Mucosa of stomach (tissue), 1 donor: Measurements from ENCODE around the gene SERPINB12.

Source experiments
- H3K27me3 ChIP-seq: one replicate; pipeline ENCODE4 v1.7.0; 2013; ENCODE audit warnings: mild to moderate bottlenecking, low read length; ENCODE audit not compliant: control insufficient read depth, insufficient read depth
- H3K36me3 ChIP-seq: one replicate; pipeline ENCODE4 v1.7.0; 2013; ENCODE audit warnings: low read length; ENCODE audit not compliant: control insufficient read depth, insufficient read depth
- H3K4me1 ChIP-seq: one replicate; pipeline ENCODE4 v1.7.0; 2013; ENCODE audit warnings: mild to moderate bottlenecking, low read length; ENCODE audit not compliant: control insufficient read depth, insufficient read depth
- H3K4me3 ChIP-seq: one replicate; pipeline ENCODE4 v1.7.0; 2013; ENCODE audit warnings: low read length
- H3K9ac ChIP-seq: one replicate; pipeline ENCODE4 v1.7.0; 2013; ENCODE audit warnings: mild to moderate bottlenecking, low read length, moderate library complexity
- H3K9me3 ChIP-seq: one replicate; pipeline ENCODE4 v1.7.0; 2013; ENCODE audit warnings: mild to moderate bottlenecking, low read length, moderate library complexity; ENCODE audit not compliant: control insufficient read depth
- donor health status: Pancreatic carcinoma.

Gene SERPINB12, protein sequence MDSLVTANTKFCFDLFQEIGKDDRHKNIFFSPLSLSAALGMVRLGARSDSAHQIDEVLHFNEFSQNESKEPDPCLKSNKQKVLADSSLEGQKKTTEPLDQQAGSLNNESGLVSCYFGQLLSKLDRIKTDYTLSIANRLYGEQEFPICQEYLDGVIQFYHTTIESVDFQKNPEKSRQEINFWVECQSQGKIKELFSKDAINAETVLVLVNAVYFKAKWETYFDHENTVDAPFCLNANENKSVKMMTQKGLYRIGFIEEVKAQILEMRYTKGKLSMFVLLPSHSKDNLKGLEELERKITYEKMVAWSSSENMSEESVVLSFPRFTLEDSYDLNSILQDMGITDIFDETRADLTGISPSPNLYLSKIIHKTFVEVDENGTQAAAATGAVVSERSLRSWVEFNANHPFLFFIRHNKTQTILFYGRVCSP

GRCh38 chr18:63542069-63542468 lies at the start of gene SERPINB12:
TSS of gene SERPINB12 (plus strand) at chr18:63542369. CDS start at chr18:63556160, 13,791 bp downstream.
- H3K9me3 ChIP-seq = no peaks in the 10 kb centered on the region
- no peaks in the 10 kb centered on the region for H3K4me1 ChIP-seq
- no peaks in the 10 kb centered on the region for H3K36me3 ChIP-seq
- H3K27me3 ChIP-seq = no peaks in the 10 kb centered on the region
- no peak within 1 kb of the TSS for H3K9ac ChIP-seq
- H3K4me3 ChIP-seq = no peak within 1 kb of the TSS

DNA sequence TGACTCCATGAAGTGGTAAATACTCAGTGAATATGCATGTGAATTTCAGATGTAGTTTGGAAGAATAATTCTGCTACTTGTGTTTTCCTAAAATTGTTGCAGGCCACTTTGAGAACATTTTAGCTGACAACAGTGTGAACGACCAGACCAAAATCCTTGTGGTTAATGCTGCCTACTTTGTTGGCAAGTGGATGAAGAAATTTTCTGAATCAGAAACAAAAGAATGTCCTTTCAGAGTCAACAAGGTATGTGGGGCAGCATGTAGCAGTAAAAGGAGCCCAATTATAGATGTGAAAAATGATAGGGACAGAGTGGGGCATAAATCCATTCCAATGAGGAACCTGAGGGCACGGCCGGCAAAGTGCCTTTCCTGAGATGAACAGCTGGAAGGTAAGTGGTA lies 49.3 kb upstream of the SERPINB12 start:
- H3K4me3 ChIP-seq = no peak overlapping the region
- no peaks in the 10 kb centered on the region for H3K36me3 ChIP-seq
- no peak overlapping the region for H3K9ac ChIP-seq
- H3K9me3 ChIP-seq = no peaks in the 10 kb centered on the region
- peaks cover 14% of the 10 kb centered on the region for H3K4me1 ChIP-seq
- no peaks in the 10 kb centered on the region for H3K27me3 ChIP-seq

DNA sequence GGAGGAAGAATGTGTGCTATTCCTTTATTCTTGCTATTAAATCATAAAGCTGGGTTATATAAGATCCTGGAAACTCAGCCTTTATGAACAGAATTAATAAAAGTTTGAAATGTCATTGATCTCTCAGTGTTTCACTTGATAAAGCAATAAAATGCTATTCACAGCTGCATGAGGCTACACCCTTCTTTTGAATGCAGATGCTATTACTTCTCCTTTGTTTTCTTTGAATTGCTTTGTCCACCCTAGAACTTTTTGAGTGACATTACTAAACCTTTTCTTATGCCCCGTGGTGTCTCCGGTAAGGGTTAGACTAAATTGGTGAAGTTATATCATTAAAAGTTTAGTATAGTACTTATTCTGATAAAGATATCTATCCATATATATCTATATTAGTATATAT lies 46.5 kb upstream of the SERPINB12 start:
- Histone ChIP-seq H3K36me3 (no peaks in the 10 kb centered on the region), H3K9ac (no peak overlapping the region), H3K4me1 (peaks cover 14% of the 10 kb centered on the region), H3K9me3 (no peaks in the 10 kb centered on the region), H3K27me3 (no peaks in the 10 kb centered on the region), H3K4me3 (no peak overlapping the region)

DNA sequence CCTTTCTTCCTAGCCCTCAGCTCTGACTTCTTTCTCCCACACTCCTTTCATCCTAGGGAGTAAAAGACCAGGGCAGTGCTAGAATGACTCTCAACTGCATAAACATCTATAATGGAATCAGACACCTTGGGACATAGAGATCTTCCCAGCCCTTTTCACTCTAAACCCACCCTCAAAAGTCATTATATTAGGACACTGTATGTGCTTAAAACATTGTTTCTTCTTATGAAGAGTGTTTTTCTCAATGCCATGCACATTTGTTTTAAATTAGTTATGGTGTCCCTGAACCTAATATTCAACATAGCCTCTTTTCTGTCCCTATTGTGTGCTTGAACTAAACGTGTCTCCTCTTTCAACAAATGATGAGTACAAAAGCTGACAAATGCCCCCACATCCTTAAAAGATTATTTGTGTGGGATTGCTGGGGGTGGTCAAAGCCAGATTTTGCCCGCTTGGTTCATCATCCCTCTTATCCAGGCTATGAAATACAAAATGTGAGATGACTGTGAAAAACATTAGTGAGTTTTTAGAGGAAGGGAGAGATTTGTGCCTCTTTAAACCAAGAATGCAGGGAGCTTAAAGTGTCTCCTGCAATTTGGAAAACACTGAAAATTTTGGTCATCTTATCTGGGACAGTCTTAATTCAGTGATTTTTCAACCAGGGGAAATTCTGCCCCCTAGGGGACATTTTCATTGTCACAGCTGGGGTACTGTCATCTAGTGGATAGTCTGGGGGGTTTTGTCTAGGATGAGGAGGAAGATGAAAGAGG lies 36.4 kb upstream of the SERPINB12 start:
- Histone ChIP-seq H3K9me3 (no peaks in the 10 kb centered on the region), H3K4me1 (no peaks in the 10 kb centered on the region), H3K36me3 (no peaks in the 10 kb centered on the region)

DNA sequence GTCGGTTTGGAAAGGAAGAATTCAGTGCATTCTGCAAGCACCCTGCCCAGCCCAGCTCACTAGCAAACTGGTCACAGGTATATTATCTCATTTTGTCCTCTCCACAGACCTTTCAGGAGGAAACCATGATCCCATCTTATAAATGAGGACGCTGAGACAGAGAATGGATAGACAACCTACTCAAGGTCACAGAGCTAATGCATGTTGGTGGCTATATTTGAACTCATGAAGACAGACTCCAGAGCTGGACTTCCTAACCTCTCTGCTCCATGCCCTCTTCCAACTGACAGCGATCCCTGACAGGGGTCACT lies 35.9 kb upstream of the SERPINB12 start:
- H3K36me3 ChIP-seq = no peaks in the 10 kb centered on the region
- H3K27me3 ChIP-seq = no peaks in the 10 kb centered on the region
- no peaks in the 10 kb centered on the region for H3K9me3 ChIP-seq
- H3K9ac ChIP-seq = no peak overlapping the region
- no peak overlapping the region for H3K4me3 ChIP-seq
- H3K4me1 ChIP-seq = no peaks in the 10 kb centered on the region

More for the DNA sequence above, 36.4 kb upstream of the SERPINB12 start:
- no peaks in the 10 kb centered on the region for H3K27me3 ChIP-seq
- no peak overlapping the region for H3K9ac ChIP-seq
- no peak overlapping the region for H3K4me3 ChIP-seq

- Histone ChIP-seq H3K4me3 (no peak overlapping the region), H3K27me3 (no peaks in the 10 kb centered on the region), H3K9me3 (no peaks in the 10 kb centered on the region), H3K4me1 (no peaks in the 10 kb centered on the region), H3K9ac (no peak overlapping the region), H3K36me3 (no peaks in the 10 kb centered on the region)
Observed at GRCh38 chr18:63508596-63508995, 33.6 kb upstream of the SERPINB12 start.

- Histone ChIP-seq H3K4me3 (no peak overlapping the region), H3K36me3 (no peaks in the 10 kb centered on the region), H3K27me3 (no peaks in the 10 kb centered on the region), H3K9ac (no peak overlapping the region), H3K9me3 (no peaks in the 10 kb centered on the region), H3K4me1 (peaks cover 4% of the 10 kb centered on the region)
Observed at GRCh38 chr18:63511285-63511684, 30.9 kb upstream of the SERPINB12 start.

GRCh38 chr18:63514326-63514725 lies 27.8 kb upstream of the SERPINB12 start:
- Histone ChIP-seq H3K9ac (no peak overlapping the region), H3K27me3 (no peaks in the 10 kb centered on the region), H3K9me3 (no peaks in the 10 kb centered on the region), H3K4me1 (peaks cover 4% of the 10 kb centered on the region), H3K36me3 (no peaks in the 10 kb centered on the region), H3K4me3 (no peak overlapping the region)

DNA sequence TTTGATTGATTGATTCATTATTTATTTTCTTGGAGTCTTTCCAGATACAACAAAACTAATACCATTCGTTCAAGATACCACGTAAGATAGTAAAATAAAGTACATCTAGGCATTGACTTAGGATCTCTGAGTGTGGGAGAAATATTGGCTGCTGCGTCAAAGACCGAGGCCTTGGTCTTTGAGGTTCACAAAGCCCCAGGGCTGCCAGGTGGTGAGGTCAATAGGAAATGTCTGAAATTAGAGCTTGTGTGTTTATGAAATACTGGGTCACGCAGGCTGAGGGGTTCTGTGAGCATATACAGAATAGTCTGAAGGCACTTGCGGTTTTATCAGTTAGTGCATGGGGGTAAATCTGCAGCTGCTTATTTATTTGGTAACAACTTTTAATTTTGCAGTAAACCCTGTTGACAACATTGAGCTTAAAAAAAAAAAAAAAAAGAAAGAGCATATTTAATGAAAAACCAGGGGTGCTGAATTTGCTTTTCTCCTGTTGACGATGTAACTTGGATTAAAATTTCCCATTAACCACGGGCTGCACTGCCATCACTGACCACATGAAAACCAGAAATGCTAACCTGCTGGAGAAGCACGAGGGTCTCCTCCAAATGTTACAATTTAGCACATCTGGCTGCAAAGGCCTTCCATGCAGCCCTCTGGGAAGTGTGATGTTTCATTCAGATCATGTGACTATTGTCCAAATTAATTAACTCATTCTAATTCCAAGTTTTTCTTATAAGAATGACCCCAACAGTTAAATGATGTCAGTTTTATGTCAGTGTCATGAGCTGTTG lies 27.1 kb upstream of the SERPINB12 start:
- Histone ChIP-seq H3K36me3 (no peaks in the 10 kb centered on the region), H3K9me3 (no peaks in the 10 kb centered on the region), H3K9ac (no peak overlapping the region), H3K27me3 (no peaks in the 10 kb centered on the region), H3K4me3 (no peak overlapping the region), H3K4me1 (peaks cover 4% of the 10 kb centered on the region)

GRCh38 chr18:63515801-63516200 lies 26.4 kb upstream of the SERPINB12 start:
- H3K9ac ChIP-seq = no peak overlapping the region
- H3K9me3 ChIP-seq = no peaks in the 10 kb centered on the region
- no peak overlapping the region for H3K4me3 ChIP-seq
- no peaks in the 10 kb centered on the region for H3K36me3 ChIP-seq
- peaks cover 4% of the 10 kb centered on the region for H3K4me1 ChIP-seq
- no peaks in the 10 kb centered on the region for H3K27me3 ChIP-seq

GRCh38 chr18:63518178-63519012 lies 23.8 kb upstream of the SERPINB12 start:
- Histone ChIP-seq H3K36me3 (no peaks in the 10 kb centered on the region), H3K4me1 (peaks cover 4% of the 10 kb centered on the region), H3K9me3 (no peaks in the 10 kb centered on the region), H3K4me3 (no peak overlapping the region), H3K9ac (no peak overlapping the region), H3K27me3 (no peaks in the 10 kb centered on the region)
